D721Med (cell line): ENCODE results near the gene ZFP1.

ENCODE experiments used
- DNase-seq: peaks from one replicate; pipeline ENCODE4 v3.0.0; 2011; ENCODE audit warnings: low spot score; ENCODE audit not compliant: insufficient read length
- FAIRE-seq: peaks from 2 replicates; lab custom pipeline; 2011; peaks lifted over from hg19 to GRCh38; lab: Jason Lieb, UNC
- CTCF ChIP-seq: IDR thresholded peaks from 2 replicates; pipeline ENCODE4 v1.5.1; 2012; ENCODE audit warnings: mild to moderate bottlenecking, control low read depth; ENCODE audit not compliant: insufficient read depth; ENCODE audit errors: missing control alignments

The ZFP1 gene

GRCh38 chr16:75103994-75104393 is 44.3 kb upstream of the ZFP1 start:
- DNase-seq (no peak), FAIRE-seq (no peak)
- TF ChIP-seq CTCF, result no peak

- no peak for TF ChIP-seq CTCF
- FAIRE-seq (no peak), DNase-seq (no peak)
Observed at GRCh38 chr16:75104836-75105235, 43.5 kb upstream of the ZFP1 start.

- no peak for TF ChIP-seq CTCF
- DNase-seq (no peak), FAIRE-seq (no peak)
Observed at GRCh38 chr16:75105306-75106061, 42.8 kb upstream of the ZFP1 start.

GRCh38 chr16:75106351-75107274 is 41.7 kb upstream of the ZFP1 start:
- no peak for TF ChIP-seq CTCF
- DNase-seq, result no peak
- FAIRE-seq, result no peak

- FAIRE-seq (no peak), DNase-seq (no peak)
- TF ChIP-seq CTCF, result no peak
Observed at GRCh38 chr16:75107505-75107904, 40.8 kb upstream of the ZFP1 start.

- DNase-seq, result no peak
- FAIRE-seq, result no peak
- no peak for TF ChIP-seq CTCF
Observed at GRCh38 chr16:75108792-75109731, 39.3 kb upstream of the ZFP1 start.
